Measurements from ENCODE around the gene PARD3.
"Not testable (repeated sequence)": the region's sequence is repeated elsewhere in the genome, so short reads cannot be mapped to it uniquely, and the experiment has no call there.

Gene PARD3

GRCh38 chr10:34854147-34854601, 39.1 kb upstream of the PARD3 start:
- TF ChIP-seq CTCF (IDR thresholded peaks at IDR 0.05; ENCODE audit: low read depth, low read length, missing control alignments) = no peak
- DNase-seq (ENCODE audit: low read depth) = no peak
- no peak overlapping the region for H3K4me3 ChIP-seq (ENCODE audit: low read depth, low read length)

- TF ChIP-seq CTCF (IDR thresholded peaks at IDR 0.05; ENCODE audit: low read depth, low read length, missing control alignments) = no peak
- no peak for DNase-seq (ENCODE audit: low read depth)
- H3K4me3 ChIP-seq (ENCODE audit: low read depth, low read length) = no peak overlapping the region
Measured at GRCh38 chr10:34853357-34853756, 38.3 kb upstream of the PARD3 start.

- TF ChIP-seq CTCF (IDR thresholded peaks at IDR 0.05; ENCODE audit: low read depth, low read length, missing control alignments) = no peak
- no peak overlapping the region for H3K4me3 ChIP-seq (ENCODE audit: low read depth, low read length)
- DNase-seq (ENCODE audit: low read depth) = no peak
Measured at GRCh38 chr10:34850558-34850957, 35.5 kb upstream of the PARD3 start.

DNA sequence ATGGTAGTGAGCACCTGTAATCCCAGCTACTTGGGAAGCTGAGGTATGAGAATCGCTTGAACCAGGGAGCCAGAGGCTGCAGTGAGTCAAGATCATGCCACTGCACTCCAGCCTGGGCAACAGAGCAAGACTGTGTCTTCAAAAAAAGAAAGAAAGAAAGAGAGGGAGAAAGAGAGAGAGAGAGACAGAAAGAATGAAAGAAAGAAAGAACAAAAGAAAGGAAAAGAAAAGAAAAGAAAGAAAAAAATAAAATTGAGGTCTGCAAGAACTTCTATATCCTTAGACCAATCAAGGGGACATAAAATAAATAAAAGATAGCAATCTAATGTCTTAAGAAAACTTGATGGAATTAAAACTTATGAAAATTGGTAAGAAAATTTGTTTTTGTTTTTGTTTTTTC, 34.9 kb upstream of the PARD3 start:
- no peak for TF ChIP-seq CTCF (IDR thresholded peaks at IDR 0.05; ENCODE audit: low read depth, low read length, missing control alignments)
- no peak overlapping the region for H3K4me3 ChIP-seq (ENCODE audit: low read depth, low read length)
- no peak for DNase-seq (ENCODE audit: low read depth)

- TF ChIP-seq CTCF (IDR thresholded peaks at IDR 0.05; ENCODE audit: low read depth, low read length, missing control alignments) = no peak
- no peak overlapping the region for H3K4me3 ChIP-seq (ENCODE audit: low read depth, low read length)
- no peak for DNase-seq (ENCODE audit: low read depth)
Measured at GRCh38 chr10:34845070-34845469, 30.0 kb upstream of the PARD3 start.

GRCh38 chr10:34844448-34844847, 29.4 kb upstream of the PARD3 start:
- H3K4me3 ChIP-seq (ENCODE audit: low read depth, low read length) = no peak overlapping the region
- no peak for TF ChIP-seq CTCF (IDR thresholded peaks at IDR 0.05; ENCODE audit: low read depth, low read length, missing control alignments)
- no peak for DNase-seq (ENCODE audit: low read depth)

DNA sequence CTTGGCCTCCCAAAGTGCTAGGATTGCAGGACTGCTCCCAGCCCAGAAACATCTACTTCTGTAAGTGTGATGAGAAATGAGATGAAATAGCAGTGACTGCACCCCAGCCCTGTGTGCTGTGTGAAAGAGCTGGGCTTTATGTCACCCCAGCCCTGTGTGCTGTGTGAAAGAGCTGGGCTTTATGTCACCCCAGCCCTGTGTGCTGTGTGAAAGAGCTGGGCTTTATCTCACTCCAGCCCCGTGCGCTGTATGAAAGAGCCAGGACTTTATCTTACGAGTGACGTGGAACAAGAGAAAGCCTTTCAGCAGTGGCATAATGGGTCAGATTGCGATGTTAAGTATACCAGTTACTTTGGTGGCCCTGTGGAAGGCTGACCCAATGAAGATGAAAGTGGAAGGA, 28.4 kb upstream of the PARD3 start:
- not testable (repeated sequence) for H3K4me3 ChIP-seq (ENCODE audit: low read depth, low read length); DNase-seq (ENCODE audit: low read depth)

All from GM12864 (cell line).